ENCODE data around the gene PLA2G6.

The PLA2G6 gene

DNA sequence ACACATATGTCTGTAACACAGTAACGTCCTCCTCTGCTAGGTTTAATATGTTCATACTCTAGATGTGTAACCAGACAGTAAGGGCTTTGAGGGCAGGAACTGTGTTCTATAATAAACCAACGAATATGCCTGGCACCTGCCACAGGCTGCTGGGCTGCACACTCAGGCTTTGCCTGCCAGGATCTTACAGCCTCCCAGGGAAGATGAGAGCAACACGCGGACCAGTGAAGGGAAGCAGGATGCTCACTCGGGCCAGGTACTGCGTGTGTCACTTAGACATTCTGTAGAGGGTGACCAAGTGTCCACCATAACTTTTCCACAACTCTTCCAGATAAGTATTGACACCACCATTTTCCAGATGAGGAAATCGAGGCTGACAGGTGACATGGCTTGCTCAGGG is 49.5 kb downstream of the PLA2G6 start:
- Histone ChIP-seq H3K27me3 (ENCODE audit: insufficient read depth, poor library complexity, severe bottlenecking) (no peaks in the 10 kb centered on the region), H3K36me3 (ENCODE audit: low read depth) (no peaks in the 10 kb centered on the region), H3K27ac (ENCODE audit: poor library complexity, severe bottlenecking) (no peak overlapping the region), H3K9me3 (ENCODE audit: severe bottlenecking) (no peaks in the 10 kb centered on the region), H3K4me1 (ENCODE audit: insufficient read depth, poor library complexity, severe bottlenecking) (peaks cover 11% of the 10 kb centered on the region), H3K4me3 (ENCODE audit: severe bottlenecking) (no peak overlapping the region)
- TF ChIP-seq, protein P1, sequence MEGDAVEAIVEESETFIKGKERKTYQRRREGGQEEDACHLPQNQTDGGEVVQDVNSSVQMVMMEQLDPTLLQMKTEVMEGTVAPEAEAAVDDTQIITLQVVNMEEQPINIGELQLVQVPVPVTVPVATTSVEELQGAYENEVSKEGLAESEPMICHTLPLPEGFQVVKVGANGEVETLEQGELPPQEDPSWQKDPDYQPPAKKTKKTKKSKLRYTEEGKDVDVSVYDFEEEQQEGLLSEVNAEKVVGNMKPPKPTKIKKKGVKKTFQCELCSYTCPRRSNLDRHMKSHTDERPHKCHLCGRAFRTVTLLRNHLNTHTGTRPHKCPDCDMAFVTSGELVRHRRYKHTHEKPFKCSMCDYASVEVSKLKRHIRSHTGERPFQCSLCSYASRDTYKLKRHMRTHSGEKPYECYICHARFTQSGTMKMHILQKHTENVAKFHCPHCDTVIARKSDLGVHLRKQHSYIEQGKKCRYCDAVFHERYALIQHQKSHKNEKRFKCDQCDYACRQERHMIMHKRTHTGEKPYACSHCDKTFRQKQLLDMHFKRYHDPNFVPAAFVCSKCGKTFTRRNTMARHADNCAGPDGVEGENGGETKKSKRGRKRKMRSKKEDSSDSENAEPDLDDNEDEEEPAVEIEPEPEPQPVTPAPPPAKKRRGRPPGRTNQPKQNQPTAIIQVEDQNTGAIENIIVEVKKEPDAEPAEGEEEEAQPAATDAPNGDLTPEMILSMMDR (IDR thresholded peaks at IDR 0.05; ENCODE audit: poor library complexity, severe bottlenecking): no peak
- ATAC-seq (ENCODE audit: low read depth) (no peak), DNase-seq (ENCODE audit: low spot score) (no peak)

DNA sequence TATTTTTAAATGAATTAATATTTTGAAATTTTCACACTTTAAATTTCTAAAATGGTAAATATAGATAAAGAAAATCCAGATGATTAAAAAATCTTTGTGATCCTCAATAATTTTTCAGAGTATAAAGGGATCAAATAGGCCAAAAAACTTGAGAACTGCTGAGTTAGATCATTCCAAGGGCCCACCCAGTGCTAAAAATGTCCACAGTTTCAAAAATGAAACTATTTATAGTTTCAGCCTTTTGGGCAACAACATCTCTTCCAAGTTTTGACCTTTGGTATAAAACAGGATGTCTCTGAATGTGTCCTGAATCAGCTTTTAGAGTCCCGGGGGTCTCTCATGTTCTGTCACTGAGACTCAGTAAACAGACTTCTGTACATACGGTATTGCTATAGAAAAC is 50.2 kb downstream of the PLA2G6 start:
- DNase-seq (ENCODE audit: low spot score): no peak
- Histone ChIP-seq H3K27ac (ENCODE audit: poor library complexity, severe bottlenecking) (no peak overlapping the region), H3K9me3 (ENCODE audit: severe bottlenecking) (no peaks in the 10 kb centered on the region), H3K4me1 (ENCODE audit: insufficient read depth, poor library complexity, severe bottlenecking) (peaks cover 11% of the 10 kb centered on the region), H3K36me3 (ENCODE audit: low read depth) (no peaks in the 10 kb centered on the region), H3K4me3 (ENCODE audit: severe bottlenecking) (no peak overlapping the region), H3K27me3 (ENCODE audit: insufficient read depth, poor library complexity, severe bottlenecking) (no peaks in the 10 kb centered on the region)
- TF ChIP-seq, protein P1 (IDR thresholded peaks at IDR 0.05; ENCODE audit: poor library complexity, severe bottlenecking): no peak
- ATAC-seq (ENCODE audit: low read depth): no peak

DNA sequence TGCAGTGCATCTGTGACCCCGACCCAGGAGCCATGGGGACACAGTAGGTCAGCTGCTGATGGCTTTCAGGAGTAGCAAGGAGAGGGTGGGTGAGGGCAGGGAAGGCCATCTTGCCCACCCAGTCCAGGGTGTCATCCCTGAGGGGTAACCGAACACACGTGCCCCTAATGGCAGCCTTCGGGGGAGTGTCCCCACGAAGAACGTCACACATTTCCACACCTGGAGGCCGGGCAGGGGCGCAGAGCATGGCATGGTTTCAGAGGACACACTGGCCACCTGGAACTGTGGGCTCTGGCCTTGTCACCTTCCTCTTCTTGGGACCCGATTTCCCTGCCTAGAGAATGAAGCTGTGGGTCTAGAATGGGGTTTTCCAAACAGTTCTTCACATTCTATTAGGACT is 51.8 kb downstream of the PLA2G6 start:
- Histone ChIP-seq H3K36me3 (ENCODE audit: low read depth) (no peaks in the 10 kb centered on the region), H3K4me3 (ENCODE audit: severe bottlenecking) (no peak overlapping the region), H3K9me3 (ENCODE audit: severe bottlenecking) (no peaks in the 10 kb centered on the region), H3K27me3 (ENCODE audit: insufficient read depth, poor library complexity, severe bottlenecking) (no peaks in the 10 kb centered on the region), H3K4me1 (ENCODE audit: insufficient read depth, poor library complexity, severe bottlenecking) (no peaks in the 10 kb centered on the region), H3K27ac (ENCODE audit: poor library complexity, severe bottlenecking) (no peak overlapping the region)
- DNase-seq (ENCODE audit: low spot score): no peak
- ATAC-seq (ENCODE audit: low read depth): no peak
- TF ChIP-seq, protein P1 (IDR thresholded peaks at IDR 0.05; ENCODE audit: poor library complexity, severe bottlenecking): no peak

DNA sequence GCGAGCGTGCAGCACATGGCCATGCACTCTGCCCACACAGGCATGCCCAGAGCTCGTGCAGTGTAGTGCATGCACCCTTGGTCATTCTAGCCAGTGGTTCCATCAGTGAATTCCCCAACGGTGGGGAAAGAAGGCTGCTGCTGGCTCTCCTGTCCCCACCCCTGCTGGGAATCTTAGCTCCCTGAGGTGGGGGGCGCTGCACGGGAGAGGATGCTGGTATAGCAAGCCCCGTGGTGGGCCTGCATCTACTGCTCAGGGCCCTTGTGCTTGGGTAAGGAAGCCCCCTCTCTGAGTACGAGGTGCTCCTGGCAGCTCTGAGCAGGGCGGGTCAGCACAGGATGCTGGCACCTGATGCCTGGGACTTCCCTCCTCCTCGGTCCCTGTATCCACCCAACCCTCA is 52.6 kb downstream of the PLA2G6 start:
- DNase-seq (ENCODE audit: low spot score) (no peak), ATAC-seq (ENCODE audit: low read depth) (no peak)
- Histone ChIP-seq H3K4me1 (ENCODE audit: insufficient read depth, poor library complexity, severe bottlenecking) (peaks cover 7% of the 10 kb centered on the region), H3K9me3 (ENCODE audit: severe bottlenecking) (no peaks in the 10 kb centered on the region), H3K27me3 (ENCODE audit: insufficient read depth, poor library complexity, severe bottlenecking) (no peaks in the 10 kb centered on the region), H3K4me3 (ENCODE audit: severe bottlenecking) (no peak overlapping the region), H3K27ac (ENCODE audit: poor library complexity, severe bottlenecking) (no peak overlapping the region), H3K36me3 (ENCODE audit: low read depth) (no peaks in the 10 kb centered on the region)
- TF ChIP-seq, protein P1 (IDR thresholded peaks at IDR 0.05; ENCODE audit: poor library complexity, severe bottlenecking): no peak

DNA sequence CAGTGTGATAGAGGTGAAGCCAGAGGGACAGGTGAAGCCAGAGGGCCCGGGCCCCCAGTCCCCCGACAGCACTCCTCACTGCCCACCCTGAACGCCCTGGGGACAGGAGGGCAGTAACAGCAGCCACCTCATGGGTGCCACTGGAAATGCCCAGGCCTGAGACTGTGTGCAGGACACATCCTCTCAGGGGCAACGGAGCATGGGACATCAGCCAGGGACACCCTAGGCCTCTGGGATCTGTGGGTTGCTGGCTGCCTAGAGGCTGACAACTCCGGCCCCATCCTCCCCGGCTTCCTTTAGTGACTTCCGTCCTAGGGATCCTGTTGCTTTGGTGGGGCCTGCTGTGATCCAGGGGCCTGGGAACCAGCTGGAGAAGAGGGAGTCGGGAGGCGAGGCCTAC is 53.8 kb downstream of the PLA2G6 start:
- Histone ChIP-seq H3K4me3 (ENCODE audit: severe bottlenecking) (no peak overlapping the region), H3K27me3 (ENCODE audit: insufficient read depth, poor library complexity, severe bottlenecking) (no peaks in the 10 kb centered on the region), H3K27ac (ENCODE audit: poor library complexity, severe bottlenecking) (no peak overlapping the region), H3K4me1 (ENCODE audit: insufficient read depth, poor library complexity, severe bottlenecking) (peaks cover 9% of the 10 kb centered on the region), H3K36me3 (ENCODE audit: low read depth) (no peaks in the 10 kb centered on the region), H3K9me3 (ENCODE audit: severe bottlenecking) (no peaks in the 10 kb centered on the region)
- TF ChIP-seq, protein P1 (IDR thresholded peaks at IDR 0.05; ENCODE audit: poor library complexity, severe bottlenecking): no peak
- no peak for ATAC-seq (ENCODE audit: low read depth)
- no peak for DNase-seq (ENCODE audit: low spot score)
